Measurements from ENCODE around the gene PCDH12.

GRCh38 chr5:141929398-141930058, 28.5 kb downstream of the PCDH12 start:
- TF ChIP-seq CTCF (IDR thresholded peaks at IDR 0.05) (no peak), POLR2A (IDR thresholded peaks at IDR 0.05) (no peak)
